CD4-positive, alpha-beta memory T cell (primary cell): ENCODE measurements around the gene POLR3F. TPM values are rescaled to one million over a fixed set of nuclear protein-coding genes. Genes with fewer than 3 reads are reported as not detected.

Experiments used
- CTCF ChIA-PET: fragments of 350-600 bp; sonication (Branson Sonifier 250); formaldehyde crosslinking; loops from one replicate; lab custom pipeline; 2021; ENCODE audit warnings: inconsistent platforms; ENCODE audit not compliant: partially characterized antibody; lab: Charles Lee
- POLR2A ChIA-PET: fragments of 350-600 bp; sonication (Branson Sonifier 250); formaldehyde crosslinking; loops from one replicate; lab custom pipeline; 2021; ENCODE audit not compliant: partially characterized antibody; lab: Charles Lee
- DNase-seq, 5 donors: peaks; one replicate each; pipeline versions ENCODE4 v3.0.0 to v3.0.0-alpha.2; 2020 to 2022; ENCODE audit warnings: mixed read lengths in 1 of 5
- H3K27ac ChIP-seq: one replicate; pipeline ENCODE4 v1.7.0; 2013; ENCODE audit warnings: low read depth, low read length
- H3K27me3 ChIP-seq: 2 replicates; pipeline ENCODE4 v1.7.0; 2013; ENCODE audit warnings: mild to moderate bottlenecking, low read length, moderate library complexity; ENCODE audit not compliant: insufficient read depth
- H3K36me3 ChIP-seq: 2 replicates; pipeline ENCODE4 v1.7.0; 2013; ENCODE audit warnings: mild to moderate bottlenecking, low read length, moderate library complexity; ENCODE audit not compliant: insufficient read depth
- H3K4me1 ChIP-seq: 2 replicates; pipeline ENCODE4 v1.7.0; 2013; ENCODE audit warnings: mild to moderate bottlenecking, low read length, moderate library complexity; ENCODE audit not compliant: insufficient read depth
- H3K4me3 ChIP-seq, 2 donors: one replicate each; pipeline ENCODE4 v1.7.0; 2013; ENCODE audit warnings: low read length in 2 of 2, mild to moderate bottlenecking in 1 of 2
- H3K9me3 ChIP-seq, 2 donors: one replicate each; pipeline ENCODE4 v1.7.0; 2013; ENCODE audit warnings: low read length in 2 of 2, control low read depth in 1 of 2; ENCODE audit not compliant: control insufficient read depth in 1 of 2
- H3K27ac Mint-ChIP-seq, 7 donors: one replicate each; pipeline ENCODE4 v1.8.0; 2020 to 2021; ENCODE audit warnings: mixed read lengths in 7 of 7, mild to moderate bottlenecking in 6 of 7, inconsistent platforms in 3 of 7, moderate library complexity in 3 of 7
- H3K27me3 Mint-ChIP-seq, 2 donors: one replicate each; pipeline ENCODE4 v1.8.0; 2020 to 2021; ENCODE audit warnings: mixed read lengths in 2 of 2
- H3K36me3 Mint-ChIP-seq, 2 donors: one replicate each; pipeline ENCODE4 v1.8.0; 2020 to 2021; ENCODE audit warnings: mixed read lengths in 2 of 2, inconsistent platforms in 1 of 2, mild to moderate bottlenecking in 1 of 2
- H3K4me1 Mint-ChIP-seq, 4 donors: one replicate each; pipeline ENCODE4 v1.8.0; 2020 to 2021; ENCODE audit warnings: mixed read lengths in 4 of 4, mild to moderate bottlenecking in 1 of 4
- H3K4me3 Mint-ChIP-seq, 8 donors: one replicate each; pipeline ENCODE4 v1.8.0; 2020 to 2021; ENCODE audit warnings: mixed read lengths in 8 of 8, mild to moderate bottlenecking in 7 of 8, moderate library complexity in 6 of 8, inconsistent platforms in 3 of 8
- H3K9me3 Mint-ChIP-seq, 8 donors: one replicate each; pipeline ENCODE4 v1.8.0; 2020 to 2021; ENCODE audit warnings: mixed read lengths in 8 of 8, mild to moderate bottlenecking in 5 of 8, inconsistent platforms in 3 of 8, moderate library complexity in 1 of 8
- intact Hi-C: fragments of 100-400 bp; cut with micrococcal nuclease; formaldehyde crosslinking; loops from one replicate; pipeline ENCODE4 v1.15.1; 2023
- microRNA-seq: library from miRNA; unstranded; fragments of <30 nt; microRNA quantifications from one replicate; pipeline ENCODE4 v1.2.0, GENCODE V29; 2021; ENCODE audit warnings: borderline replicate concordance, borderline number of aligned reads, borderline microRNAs expressed, mixed read lengths
- polyA plus RNA-seq, 2 donors: library from polyadenylated mRNA; unstranded; fragments of 300-500 nt; fragmentation: Illumina TruSeq; gene quantifications; one replicate each; pipeline ENCODE4 v1.2.3, GENCODE V29; 2021
- total RNA-seq, 2 experiments: library from RNA; stranded (reverse); gene quantifications; one replicate each; pipeline ENCODE4 v1.2.3, GENCODE V29; 2021

The POLR3F gene
- total and polyA plus RNA-seq, 4 experiments from 2014 or later: 7.1 to 9.1 (median 7.8) TPM

DNA sequence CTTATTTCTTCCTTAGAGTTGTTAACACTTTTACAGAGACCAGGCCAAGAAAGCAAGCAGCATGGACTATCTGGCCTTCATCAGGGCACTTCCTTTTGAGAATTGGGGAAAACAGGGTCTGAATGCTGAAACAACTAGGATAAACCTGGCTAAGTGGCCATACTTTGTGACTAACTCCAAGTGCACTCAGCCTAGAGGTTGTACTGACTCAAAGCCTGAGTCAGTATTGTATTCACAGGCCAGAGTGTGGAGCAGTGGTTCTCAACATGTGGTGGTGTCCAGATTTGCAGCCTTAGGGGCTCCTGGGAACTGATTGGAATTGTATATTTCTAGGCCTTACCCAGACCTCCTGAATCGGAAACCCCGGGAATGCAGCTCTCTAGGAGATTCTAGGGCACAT, 60.6 kb downstream of the POLR3F start:
- intact Hi-C loops: no loop called here
- H3K4me1 ChIP-seq: no peaks in the 10 kb centered on the region
- Mint-ChIP-seq H3K4me3 (no peak overlapping the region), H3K27me3 (no peaks in the 10 kb centered on the region), H3K27ac (no peak overlapping the region), H3K9me3 (no peaks in the 10 kb centered on the region), H3K4me1 (peaks cover 0 to 2% (median 0%) of the 10 kb centered on the region in 4 donors), H3K36me3 (peaks cover 68 to 77% of the 10 kb centered on the region in 2 donors)
- H3K27ac ChIP-seq: no peak overlapping the region
- ChIA-PET POLR2A (no interaction called here), CTCF (interaction anchor here (1.7 kb wide), 1 partner anchor 113 kb away, joined by 6 read pairs; no protein-coding TSS in a partner anchor)
- H3K4me3 ChIP-seq: no peak overlapping the region
- H3K36me3 ChIP-seq: peaks cover 70% of the 10 kb centered on the region
- H3K27me3 ChIP-seq: no peaks in the 10 kb centered on the region
- DNase-seq: no peak
- no peaks in the 10 kb centered on the region for H3K9me3 ChIP-seq

DNA sequence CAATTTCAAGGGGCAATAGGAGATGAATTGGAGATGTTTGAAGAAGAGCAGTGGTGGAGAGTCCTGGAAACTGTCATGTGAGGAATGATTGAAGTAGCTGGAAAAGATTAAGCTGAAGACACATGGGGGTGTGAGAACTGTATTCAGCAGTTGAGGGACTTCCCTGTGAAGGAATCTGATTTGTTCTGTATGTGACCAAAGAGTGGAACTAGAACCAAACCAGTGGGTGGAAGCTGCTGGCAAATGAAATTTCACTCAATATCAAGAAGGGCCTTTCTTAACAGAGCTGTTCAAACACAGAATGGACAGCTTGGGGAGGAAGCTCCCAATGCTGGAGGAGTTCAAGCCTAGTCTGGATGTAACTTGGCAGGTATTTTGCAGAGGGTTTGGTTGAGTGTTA, 61.9 kb downstream of the POLR3F start:
- H3K4me1 ChIP-seq: no peaks in the 10 kb centered on the region
- DNase-seq: no peak
- ChIA-PET CTCF (interaction anchor here (1.7 kb wide), 1 partner anchor 115 kb away, joined by 6 read pairs; no protein-coding TSS in a partner anchor), POLR2A (interaction anchor here (0.8 kb wide), 1 partner anchor 22 kb away, joined by 5 read pairs; the partner anchor contains the start of gene SEC23B)
- no peak overlapping the region for H3K27ac ChIP-seq
- Mint-ChIP-seq H3K9me3 (no peaks in the 10 kb centered on the region), H3K27ac (no peak overlapping the region), H3K4me1 (peaks cover 0 to 2% (median 0%) of the 10 kb centered on the region in 4 donors), H3K36me3 (peaks cover 74 to 85% of the 10 kb centered on the region in 2 donors), H3K4me3 (no peak overlapping the region), H3K27me3 (no peaks in the 10 kb centered on the region)
- no peaks in the 10 kb centered on the region for H3K27me3 ChIP-seq
- H3K9me3 ChIP-seq: no peaks in the 10 kb centered on the region
- intact Hi-C loops: no loop called here
- H3K4me3 ChIP-seq: no peak overlapping the region
- H3K36me3 ChIP-seq: peaks cover 78% of the 10 kb centered on the region

GRCh38 chr20:18532626-18533025, 65.4 kb downstream of the POLR3F start:
- Histone ChIP-seq H3K36me3 (peaks cover 55% of the 10 kb centered on the region), H3K27ac (no peak overlapping the region), H3K4me3 (no peak overlapping the region), H3K27me3 (no peaks in the 10 kb centered on the region), H3K4me1 (no peaks in the 10 kb centered on the region), H3K9me3 (no peaks in the 10 kb centered on the region)
- Mint-ChIP-seq H3K27ac (no peak overlapping the region), H3K27me3 (no peaks in the 10 kb centered on the region), H3K4me3 (no peak overlapping the region), H3K4me1 (peaks cover 0 to 2% (median under 1%) of the 10 kb centered on the region in 4 donors), H3K36me3 (peaks cover 74 to 88% of the 10 kb centered on the region in 2 donors), H3K9me3 (no peaks in the 10 kb centered on the region)
- intact Hi-C loops: no loop called here
- no peak for DNase-seq
- CTCF ChIA-PET: no interaction called here
- POLR2A ChIA-PET: interaction anchor here (0.6 kb wide), 1 partner anchor 138 kb away, joined by 3 read pairs; no protein-coding TSS in a partner anchor

- Histone ChIP-seq H3K9me3 (no peaks in the 10 kb centered on the region), H3K27me3 (no peaks in the 10 kb centered on the region), H3K4me3 (no peak overlapping the region), H3K4me1 (no peaks in the 10 kb centered on the region), H3K36me3 (peaks cover 46% of the 10 kb centered on the region), H3K27ac (no peak overlapping the region)
- Mint-ChIP-seq H3K9me3 (no peaks in the 10 kb centered on the region), H3K4me3 (no peak overlapping the region), H3K27ac (no peak overlapping the region), H3K36me3 (peaks cover 71 to 81% of the 10 kb centered on the region in 2 donors), H3K27me3 (no peaks in the 10 kb centered on the region), H3K4me1 (peaks cover 0 to 2% (median under 1%) of the 10 kb centered on the region in 4 donors)
- intact Hi-C loops: no loop called here
- DNase-seq: no peak
- CTCF ChIA-PET: no interaction called here
- POLR2A ChIA-PET: no interaction called here
These were observed 66.3 kb downstream of the POLR3F start for GRCh38 chr20:18533491-18533890.

DNA sequence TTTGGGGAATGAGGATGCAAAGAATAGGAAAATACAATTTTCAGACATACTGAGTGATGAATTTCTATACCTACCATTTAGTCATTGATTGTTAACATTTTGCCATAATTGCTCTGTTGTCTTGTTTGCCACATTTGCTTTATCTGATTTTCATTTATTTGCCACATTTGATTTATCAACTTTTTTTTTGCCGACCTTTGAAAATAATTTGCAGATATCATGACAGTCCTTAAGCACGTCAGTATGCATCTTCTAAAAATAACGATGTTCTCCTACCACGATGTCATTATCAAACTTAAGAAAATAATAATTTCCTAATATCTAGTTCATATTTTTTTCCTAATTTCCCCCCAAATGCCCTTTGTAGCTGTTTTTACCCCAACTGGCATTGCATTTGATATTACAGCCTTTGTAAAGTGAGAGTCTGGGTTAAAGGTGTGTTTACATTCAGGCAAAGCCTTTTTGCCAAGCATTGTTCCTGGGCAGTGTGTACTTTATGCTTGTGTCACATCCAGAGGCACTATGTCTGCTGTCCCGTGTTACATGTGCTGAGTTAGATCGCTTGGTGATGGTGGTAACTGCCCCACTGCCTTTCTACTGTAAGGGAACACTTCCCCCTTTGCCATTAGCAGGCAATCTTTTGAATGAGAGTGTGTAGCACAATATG, 66.9 kb downstream of the POLR3F start:
- Mint-ChIP-seq H3K27me3 (no peaks in the 10 kb centered on the region), H3K27ac (no peak overlapping the region), H3K4me3 (no peak overlapping the region), H3K9me3 (no peaks in the 10 kb centered on the region), H3K36me3 (peaks cover 66 to 75% of the 10 kb centered on the region in 2 donors), H3K4me1 (peaks cover 0 to 2% (median 0%) of the 10 kb centered on the region in 4 donors)
- Histone ChIP-seq H3K4me1 (no peaks in the 10 kb centered on the region), H3K27me3 (no peaks in the 10 kb centered on the region), H3K36me3 (peaks cover 40% of the 10 kb centered on the region), H3K4me3 (no peak overlapping the region), H3K27ac (no peak overlapping the region), H3K9me3 (no peaks in the 10 kb centered on the region)
- ChIA-PET CTCF (interaction anchor here (1.4 kb wide), 1 partner anchor 8 kb away, joined by 3 read pairs; no protein-coding TSS in a partner anchor), POLR2A (no interaction called here)
- intact Hi-C loops: no loop called here
- no peak for DNase-seq

Small RNA genes within 50 kb of the gene (microRNA-seq; reads per million reads assigned to microRNA genes)
- not detected for gene MIR3192

Other genes starting within 250 kb of the POLR3F start
- 10 to 100 TPM in 1 of 2 experiments, 1 to 10 TPM in 1; 9.1 to 11.8 TPM for gene ZNF133, start 178.9 kb upstream of the POLR3F start, total RNA-seq
- 1 to 10 TPM; 4.0 to 8.7 TPM for gene ZNF133, start 178.9 kb upstream of the POLR3F start, polyA plus RNA-seq
- gene DZANK1, start 360 bp upstream of the POLR3F start, total RNA-seq: 1 to 10 TPM; 2.7 to 3.0 TPM
- gene DZANK1, start 360 bp upstream of the POLR3F start, polyA plus RNA-seq: 1 to 10 TPM in 1 of 2 donors, under 1 TPM in 1; 0.99 to 1.1 TPM
- gene RBBP9, start 29.8 kb downstream of the POLR3F start, total RNA-seq: 1 to 10 TPM; 9.0 to 9.2 TPM
- 1 to 10 TPM; 8.4 to 9.0 TPM for gene RBBP9, start 29.8 kb downstream of the POLR3F start, polyA plus RNA-seq
- 10 to 100 TPM; 46.8 to 50.0 TPM for gene SEC23B, start 40.5 kb downstream of the POLR3F start, total RNA-seq
- gene SEC23B, start 40.5 kb downstream of the POLR3F start, polyA plus RNA-seq: 10 to 100 TPM; 56.8 to 65.4 TPM
- gene SMIM26, start 100.0 kb downstream of the POLR3F start, total RNA-seq: 10 to 100 TPM; 60.2 to 64.2 TPM
- gene SMIM26, start 100.0 kb downstream of the POLR3F start, polyA plus RNA-seq: 100 to 1,000 TPM; 186 to 233 TPM
- 10 to 100 TPM; 15.9 to 18.1 TPM for gene DTD1, start 120.7 kb downstream of the POLR3F start, total RNA-seq
- gene DTD1, start 120.7 kb downstream of the POLR3F start, polyA plus RNA-seq: 10 to 100 TPM; 57.8 to 61.8 TPM